Endothelial cell of umbilical vein (primary cell): ENCODE results near the gene CPNE6. TPM values are rescaled to one million over a fixed set of nuclear protein-coding genes. Genes with fewer than 3 reads are reported as not detected.

Experiments used
- BruUV-seq: library from RNA; stranded (reverse); fragments of 400-500 nt; replicated peaks from 2 replicates; lab custom pipeline; 2021; lab: Mats Ljungman, UMichigan
- CTCF ChIA-PET: fragments of 300-600, 350-600 bp; sonication (Branson Sonifier 250); formaldehyde crosslinking; loops from one replicate; lab custom pipeline; 2021; ENCODE audit warnings: antibody characterized with exemption, inconsistent platforms; lab: Charles Lee
- POLR2A ChIA-PET: fragments of 300-600, 350-600 bp; sonication (Branson Sonifier 250); formaldehyde crosslinking; loops from one replicate; lab custom pipeline; 2021; ENCODE audit warnings: antibody characterized with exemption, inconsistent platforms; lab: Charles Lee
- DNase-seq: peaks from one replicate; pipeline ENCODE4 v3.0.0-alpha.2; 2011; ENCODE audit warnings: low read depth, low spot score
- FAIRE-seq: peaks from 2 replicates; lab custom pipeline; 2011; peaks lifted over from hg19 to GRCh38; lab: Jason Lieb, UNC
- H2AFZ ChIP-seq: 2 replicates; pipeline ENCODE4 v1.6.0; 2012; ENCODE audit warnings: low read depth, low read length, control low read depth, inconsistent platforms
- H3K27ac ChIP-seq: 2 replicates; pipeline ENCODE4 v1.5.1; 2011; ENCODE audit warnings: low read depth, mild to moderate bottlenecking, control low read depth, low read length, moderate library complexity; ENCODE audit not compliant: insufficient read depth
- H3K27me3 ChIP-seq, 2 experiments: 2 replicates each; pipeline versions ENCODE4 v1.6.0 to v1.6.1; 2011; ENCODE audit warnings: low read length in 2 of 2, mixed read lengths in 1 of 2; ENCODE audit not compliant: control insufficient read depth in 2 of 2, insufficient read depth in 2 of 2
- H3K36me3 ChIP-seq, 2 experiments: 2 replicates in 1 of 2; 3 replicates in 1 of 2; pipeline ENCODE4 v1.5.1; 2011; ENCODE audit warnings: low read length in 2 of 2, mild to moderate bottlenecking in 1 of 2, moderate library complexity in 1 of 2; ENCODE audit not compliant: control insufficient read depth in 2 of 2, insufficient read depth in 2 of 2; ENCODE audit errors: extremely low read depth in 1 of 2
- H3K4me1 ChIP-seq: 3 replicates; pipeline ENCODE4 v1.5.1; 2011; ENCODE audit warnings: mild to moderate bottlenecking, low read length; ENCODE audit not compliant: control insufficient read depth, insufficient read depth; ENCODE audit errors: extremely low read depth
- H3K4me2 ChIP-seq: 2 replicates; pipeline ENCODE4 v1.6.1; 2011; ENCODE audit warnings: low read length, control low read depth, mixed read lengths; ENCODE audit not compliant: insufficient read depth
- H3K4me3 ChIP-seq, 3 experiments: fragments of 200-600 bp in 1 of 3; sonication (generic), shearing (Covaris generic) in 1 of 3; replicated peaks in 1 of 3; 2 replicates each; pipeline ENCODE4 v1.5.1; 2011 to 2016; ENCODE audit warnings: control low read depth in 3 of 3, low read length in 3 of 3, mild to moderate bottlenecking in 2 of 3, inconsistent platforms in 1 of 3, low read depth in 1 of 3, moderate library complexity in 1 of 3; ENCODE audit not compliant: insufficient read depth in 1 of 3
- H3K79me2 ChIP-seq: 2 replicates; pipeline ENCODE4 v1.6.0; 2012; ENCODE audit warnings: low read length, inconsistent platforms; ENCODE audit not compliant: control insufficient read depth, insufficient read depth
- H3K9ac ChIP-seq: replicated peaks from 2 replicates; pipeline ENCODE3; 2011; ENCODE audit warnings: low read length, control low read depth; ENCODE audit not compliant: insufficient read depth; ENCODE audit errors: extremely low read depth
- H3K9me1 ChIP-seq: replicated peaks from 3 replicates; pipeline ENCODE4 v1.6.0; 2011; ENCODE audit warnings: mild to moderate bottlenecking, low read length; ENCODE audit not compliant: control insufficient read depth, insufficient read depth; ENCODE audit errors: extremely low read depth
- H3K9me3 ChIP-seq: replicated peaks from 2 replicates; pipeline ENCODE4 v1.5.1; 2012; ENCODE audit warnings: low read length, inconsistent platforms; ENCODE audit not compliant: control insufficient read depth, insufficient read depth
- H4K20me1 ChIP-seq: replicated peaks from 2 replicates; pipeline ENCODE3; 2011; ENCODE audit warnings: mild to moderate bottlenecking, low read length; ENCODE audit not compliant: control insufficient read depth, insufficient read depth; ENCODE audit errors: extremely low read depth
- EZH2 ChIP-seq: IDR thresholded peaks from 2 replicates; pipeline ENCODE4 v1.6.1; 2012; ENCODE audit warnings: borderline replicate concordance, low read depth, mild to moderate bottlenecking, moderate library complexity, low read length, inconsistent platforms; ENCODE audit not compliant: severe bottlenecking
- FOS ChIP-seq: IDR thresholded peaks from 2 replicates; pipeline ENCODE4 v1.6.1; 2011; ENCODE audit warnings: mild to moderate bottlenecking, low read length, moderate library complexity, borderline replicate concordance; ENCODE audit not compliant: insufficient read depth
- GATA2 ChIP-seq: IDR thresholded peaks from 2 replicates; pipeline ENCODE4 v1.7.0; 2011; ENCODE audit warnings: low read depth, mild to moderate bottlenecking, moderate library complexity, mixed read lengths, low read length; ENCODE audit not compliant: insufficient read length, insufficient read depth
- JUN ChIP-seq: IDR thresholded peaks from 2 replicates; pipeline ENCODE4 v1.6.1; 2011; ENCODE audit warnings: borderline replicate concordance, low read depth; ENCODE audit not compliant: insufficient read length, insufficient read depth
- MYC ChIP-seq: IDR thresholded peaks from one replicate; pipeline ENCODE4 v1.6.1; 2011; ENCODE audit warnings: mild to moderate bottlenecking, low read depth, low read length
- POLR2A ChIP-seq: IDR thresholded peaks from 2 replicates; pipeline ENCODE4 v1.6.1; 2012; ENCODE audit warnings: low read depth, mild to moderate bottlenecking, control low read depth, low read length
- POLR2AphosphoS5 ChIP-seq: IDR thresholded peaks from 2 replicates; pipeline ENCODE4 v1.6.1; 2012; ENCODE audit warnings: low read depth, mild to moderate bottlenecking, control low read depth, low read length, moderate library complexity; ENCODE audit not compliant: insufficient read depth
- dilution Hi-C: fragments of 300-500 bp; cut with MboI; formaldehyde crosslinking; loops from one replicate; pipeline ENCODE4 v1.15.0; 2019; ENCODE audit warnings: low sequenced_read_pairs; ENCODE audit not compliant: extremely low pct_ligation_motif_present
- intact Hi-C: fragments of 100-400 bp; cut with micrococcal nuclease; formaldehyde crosslinking; loops from one replicate; pipeline ENCODE4 v1.10.0; 2022
- polyA plus RNA-seq, 4 experiments: library from polyadenylated mRNA; depleted of rRNA in 3 of 4; stranded (reverse) in 3 of 4; unstranded in 1 of 4; fragments of >200 nt; gene quantifications; 2 replicates each; pipeline versions ENCODE4 v1.2.1 to v1.2.3, GENCODE V29; 2011 to 2012; ENCODE audit warnings: missing spikeins in 1 of 4
- total RNA-seq: library from RNA; stranded (reverse); gene quantifications from 2 replicates; pipeline ENCODE4 v1.2.3, GENCODE V29; 2021
- TF ChIP-seq, protein P1 (sequence below), 2 donors: IDR thresholded peaks; 1 replicate in 1 of 2; 2 replicates in 1 of 2; pipeline ENCODE4 v1.5.1; 2011; ENCODE audit warnings: low read length in 2 of 2, mild to moderate bottlenecking in 2 of 2, moderate library complexity in 2 of 2, control low read depth in 1 of 2, inconsistent platforms in 1 of 2, low read depth in 1 of 2; ENCODE audit not compliant: insufficient read depth in 1 of 2; ENCODE audit errors: extremely low read depth in 1 of 2
- TF ChIP-seq, protein P2 (sequence below): IDR thresholded peaks from 2 replicates; pipeline ENCODE4 v1.6.1; 2011; ENCODE audit not compliant: insufficient read depth, insufficient read length

CPNE6 gene
- total and polyA plus RNA-seq, 2 donors (not counting 3 experiments of a cell fraction or from before 2014, with no cell fraction given): not detected

DNA sequence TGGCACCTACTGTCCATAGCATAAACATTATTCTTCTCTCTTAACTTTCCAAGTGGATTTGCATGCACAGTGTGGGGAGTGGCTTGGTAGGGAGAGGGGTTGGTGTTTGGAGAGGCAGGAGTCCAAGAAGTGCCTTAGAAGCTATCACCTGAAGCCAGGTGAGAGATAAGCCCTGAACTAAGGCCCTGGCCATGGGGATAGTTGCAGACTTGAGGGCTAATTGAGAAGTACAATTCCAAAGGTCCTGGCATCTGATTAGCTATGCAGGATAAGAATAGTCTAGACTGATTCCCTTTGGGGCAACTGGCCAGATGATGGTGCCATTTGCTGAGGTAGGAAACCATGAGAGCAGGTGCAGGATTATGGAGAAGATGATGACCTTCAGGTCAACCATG is 20.7 kb downstream of the CPNE6 start:
- DNase-seq: no peak
- H3K4me2 ChIP-seq: no peak overlapping the region
- BruUV-seq: no TSS peak
- no peak overlapping the region for H3K27ac ChIP-seq
- intact Hi-C loops (no loop called here), dilution Hi-C loops (no loop called here)
- peaks cover 4% of the 10 kb centered on the region for H3K79me2 ChIP-seq
- H3K4me1 ChIP-seq: peaks cover 9% of the 10 kb centered on the region
- no peaks in the 10 kb centered on the region for H3K27me3 ChIP-seq
- no peaks in the 10 kb centered on the region for H3K9me1 ChIP-seq
- no peaks in the 10 kb centered on the region for H3K36me3 ChIP-seq
- FAIRE-seq: no peak
- H4K20me1 ChIP-seq: no peaks in the 10 kb centered on the region
- H2AFZ ChIP-seq: no peak overlapping the region
- no peak for TF ChIP-seq MYC
- no peak for TF ChIP-seq JUN
- no peak overlapping the region for H3K9ac ChIP-seq
- ChIA-PET CTCF (interaction anchor here (0.8 to 9.6 kb wide), 6 partner anchors 11 to 50 kb away, joined by 3 to 319 read pairs (median 27); partner anchors contain the start of genes DCAF11 and NRL), POLR2A (no interaction called here)
- no peaks in the 10 kb centered on the region for H3K9me3 ChIP-seq
- no peak overlapping the region for H3K4me3 ChIP-seq

DNA sequence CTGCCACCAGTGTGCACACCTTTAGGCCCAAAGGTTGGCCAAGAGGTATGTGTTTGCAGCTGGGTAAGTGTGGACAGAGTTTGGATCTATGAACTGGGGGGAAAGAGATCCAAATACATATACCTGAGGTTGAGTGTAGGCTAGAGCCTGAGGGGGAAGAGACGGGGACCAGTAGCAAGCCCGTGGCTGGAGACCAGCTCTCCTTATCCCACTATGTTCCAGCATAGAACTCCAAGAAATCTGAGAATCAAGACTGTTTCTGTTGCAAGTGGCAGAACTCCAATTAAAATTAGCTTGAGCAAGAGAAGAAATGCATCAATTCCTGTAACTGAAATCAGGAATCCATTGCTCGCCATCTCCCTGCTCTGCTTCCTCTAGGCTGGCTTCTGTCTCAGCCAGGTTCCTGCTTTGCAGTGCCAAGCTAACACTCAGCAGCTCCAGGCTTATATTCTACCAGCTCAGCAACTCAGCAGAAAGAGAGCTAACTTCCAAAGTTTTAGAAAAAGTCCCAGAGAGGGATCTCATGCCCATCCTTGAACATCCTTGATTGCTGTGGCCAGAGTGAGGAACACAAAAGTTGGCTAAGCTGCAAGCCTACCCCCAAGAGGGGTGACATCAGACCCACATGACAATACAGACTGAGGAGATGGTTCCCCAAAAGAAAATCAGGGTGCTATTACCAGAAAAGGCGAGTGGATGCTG is 21.3 kb downstream of the CPNE6 start:
- Histone ChIP-seq H3K4me3 (no peak overlapping the region), H3K27ac (no peak overlapping the region), H3K9ac (no peak overlapping the region), H2AFZ (no peak overlapping the region), H3K9me1 (no peaks in the 10 kb centered on the region), H3K9me3 (no peaks in the 10 kb centered on the region), H3K36me3 (no peaks in the 10 kb centered on the region), H3K4me1 (peaks cover 9% of the 10 kb centered on the region), H4K20me1 (no peaks in the 10 kb centered on the region), H3K4me2 (no peak overlapping the region), H3K79me2 (peaks cover 4% of the 10 kb centered on the region), H3K27me3 (no peaks in the 10 kb centered on the region)
- no peak for FAIRE-seq
- DNase-seq: no peak
- intact Hi-C loops (no loop called here), dilution Hi-C loops (no loop called here)
- TF ChIP-seq, protein P1, sequence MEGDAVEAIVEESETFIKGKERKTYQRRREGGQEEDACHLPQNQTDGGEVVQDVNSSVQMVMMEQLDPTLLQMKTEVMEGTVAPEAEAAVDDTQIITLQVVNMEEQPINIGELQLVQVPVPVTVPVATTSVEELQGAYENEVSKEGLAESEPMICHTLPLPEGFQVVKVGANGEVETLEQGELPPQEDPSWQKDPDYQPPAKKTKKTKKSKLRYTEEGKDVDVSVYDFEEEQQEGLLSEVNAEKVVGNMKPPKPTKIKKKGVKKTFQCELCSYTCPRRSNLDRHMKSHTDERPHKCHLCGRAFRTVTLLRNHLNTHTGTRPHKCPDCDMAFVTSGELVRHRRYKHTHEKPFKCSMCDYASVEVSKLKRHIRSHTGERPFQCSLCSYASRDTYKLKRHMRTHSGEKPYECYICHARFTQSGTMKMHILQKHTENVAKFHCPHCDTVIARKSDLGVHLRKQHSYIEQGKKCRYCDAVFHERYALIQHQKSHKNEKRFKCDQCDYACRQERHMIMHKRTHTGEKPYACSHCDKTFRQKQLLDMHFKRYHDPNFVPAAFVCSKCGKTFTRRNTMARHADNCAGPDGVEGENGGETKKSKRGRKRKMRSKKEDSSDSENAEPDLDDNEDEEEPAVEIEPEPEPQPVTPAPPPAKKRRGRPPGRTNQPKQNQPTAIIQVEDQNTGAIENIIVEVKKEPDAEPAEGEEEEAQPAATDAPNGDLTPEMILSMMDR (IDR thresholded peaks at IDR 0.05; ENCODE audit: extremely low read depth in 1 of 2, insufficient read depth in 1 of 2, low read depth in 1 of 2, low read length in 2 of 2): no peak
- TF ChIP-seq POLR2AphosphoS5 (no peak), JUN (no peak), POLR2A (no peak), FOS (no peak), EZH2 (no peak), GATA2 (no peak), MYC (no peak)
- TF ChIP-seq, protein P2, sequence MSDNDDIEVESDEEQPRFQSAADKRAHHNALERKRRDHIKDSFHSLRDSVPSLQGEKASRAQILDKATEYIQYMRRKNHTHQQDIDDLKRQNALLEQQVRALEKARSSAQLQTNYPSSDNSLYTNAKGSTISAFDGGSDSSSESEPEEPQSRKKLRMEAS: no peak
- ChIA-PET POLR2A (interaction anchor here (3.1 kb wide), 1 partner anchor 22 kb away, joined by 11 read pairs; the partner anchor contains the start of genes DCAF11 and NRL), CTCF (interaction anchor here (0.8 to 9.6 kb wide), 5 partner anchors 12 to 51 kb away, joined by 3 to 319 read pairs (median 40); partner anchors contain the start of genes DCAF11 and NRL)
- BruUV-seq: TSS peak; percentile 38
